Naive thymus-derived CD4-positive, alpha-beta T cell (primary cell): ENCODE results near the gene ZNF576. TPM values are rescaled to one million over a fixed set of nuclear protein-coding genes. Genes with fewer than 3 reads are reported as not detected.

Experiments
- ATAC-seq: fragments of 150-1000 bp; cut with Tn5 transposase; 2 replicates; pipeline ENCODE4 v1.10.0; 2021; ENCODE audit warnings: mild to moderate bottlenecking, moderate library complexity
- CTCF ChIA-PET: fragments of 350-600 bp; sonication (Branson Sonifier 250); formaldehyde crosslinking; loops from one replicate; lab custom pipeline; 2021; ENCODE audit warnings: antibody characterized with exemption; lab: Charles Lee
- POLR2A ChIA-PET: fragments of 350-600 bp; sonication (Branson Sonifier 250); formaldehyde crosslinking; loops from one replicate; lab custom pipeline; 2021; ENCODE audit warnings: antibody characterized with exemption, inconsistent platforms; lab: Charles Lee
- DNase-seq, 9 donors: peaks; one replicate each; pipeline versions ENCODE4 v3.0.0 to v3.0.0-alpha.2; 2020 to 2022; ENCODE audit warnings: mixed read lengths in 1 of 9
- H3K27ac ChIP-seq: one replicate; pipeline ENCODE4 v1.7.0; 2013; ENCODE audit warnings: mild to moderate bottlenecking, low read depth, low read length, moderate library complexity
- H3K27me3 ChIP-seq, 2 donors: one replicate each; pipeline ENCODE4 v1.7.0; 2013; ENCODE audit warnings: low read length in 2 of 2, mild to moderate bottlenecking in 2 of 2, moderate library complexity in 2 of 2; ENCODE audit not compliant: control insufficient read depth in 2 of 2, insufficient read depth in 2 of 2
- H3K36me3 ChIP-seq, 3 experiments: 1 replicate in 2 of 3; 2 replicates in 1 of 3; pipeline ENCODE4 v1.7.0; 2013; ENCODE audit warnings: low read length in 3 of 3, mild to moderate bottlenecking in 3 of 3, moderate library complexity in 1 of 3; ENCODE audit not compliant: insufficient read depth in 3 of 3, control insufficient read depth in 2 of 3
- H3K4me1 ChIP-seq, 2 donors: one replicate each; pipeline ENCODE4 v1.7.0; 2013; ENCODE audit warnings: low read length in 2 of 2, mild to moderate bottlenecking in 2 of 2, moderate library complexity in 1 of 2; ENCODE audit not compliant: control insufficient read depth in 2 of 2, insufficient read depth in 2 of 2
- H3K4me3 ChIP-seq: 2 replicates; pipeline ENCODE4 v1.7.0; 2013; ENCODE audit warnings: mild to moderate bottlenecking, low read length
- H3K9me3 ChIP-seq, 3 experiments: 1 replicate in 2 of 3; 2 replicates in 1 of 3; pipeline ENCODE4 v1.7.0; 2013; ENCODE audit warnings: low read length in 3 of 3; ENCODE audit not compliant: control insufficient read depth in 2 of 3
- H3K27ac Mint-ChIP-seq, 9 donors: one replicate each; pipeline ENCODE4 v1.8.0; 2020 to 2022; ENCODE audit warnings: mixed read lengths in 9 of 9, mild to moderate bottlenecking in 8 of 9, moderate library complexity in 5 of 9, inconsistent platforms in 2 of 9
- H3K27me3 Mint-ChIP-seq, 5 donors: one replicate each; pipeline ENCODE4 v1.8.0; 2021 to 2022; ENCODE audit warnings: mixed read lengths in 5 of 5, mild to moderate bottlenecking in 1 of 5
- H3K36me3 Mint-ChIP-seq, 5 donors: one replicate each; pipeline ENCODE4 v1.8.0; 2020 to 2022; ENCODE audit warnings: mixed read lengths in 5 of 5, mild to moderate bottlenecking in 3 of 5, inconsistent platforms in 1 of 5
- H3K4me1 Mint-ChIP-seq, 7 donors: one replicate each; pipeline ENCODE4 v1.8.0; 2020 to 2022; ENCODE audit warnings: mixed read lengths in 7 of 7, mild to moderate bottlenecking in 3 of 7, inconsistent platforms in 1 of 7
- H3K4me3 Mint-ChIP-seq, 10 donors: one replicate each; pipeline ENCODE4 v1.8.0; 2020 to 2022; ENCODE audit warnings: mild to moderate bottlenecking in 10 of 10, mixed read lengths in 10 of 10, moderate library complexity in 6 of 10, inconsistent platforms in 2 of 10
- H3K9me3 Mint-ChIP-seq, 11 donors: one replicate each; pipeline ENCODE4 v1.8.0; 2020 to 2022; ENCODE audit warnings: mixed read lengths in 11 of 11, mild to moderate bottlenecking in 4 of 11, inconsistent platforms in 1 of 11, moderate library complexity in 1 of 11
- intact Hi-C, 2 donors: fragments of 100-400 bp; cut with micrococcal nuclease; formaldehyde crosslinking; loops; one replicate each; pipeline ENCODE4 v1.15.1; 2023
- polyA plus RNA-seq, 2 donors: library from polyadenylated mRNA; unstranded; fragments of 300-500 nt; fragmentation: Illumina TruSeq; gene quantifications; one replicate each; pipeline ENCODE4 v1.2.3, GENCODE V29; 2021
- total RNA-seq, 6 experiments: library from RNA in 5 of 6; stranded (reverse) in 5 of 6; gene quantifications; 1 replicate in 5 of 6; 2 replicates in 1 of 6; pipeline ENCODE4 v1.2.3 and lab custom pipeline; 2021 to 2026

The ZNF576 gene
- total and polyA plus RNA-seq, 7 experiments from 2014 or later: 8.6 to 20.6 (median 15.7) TPM

DNA sequence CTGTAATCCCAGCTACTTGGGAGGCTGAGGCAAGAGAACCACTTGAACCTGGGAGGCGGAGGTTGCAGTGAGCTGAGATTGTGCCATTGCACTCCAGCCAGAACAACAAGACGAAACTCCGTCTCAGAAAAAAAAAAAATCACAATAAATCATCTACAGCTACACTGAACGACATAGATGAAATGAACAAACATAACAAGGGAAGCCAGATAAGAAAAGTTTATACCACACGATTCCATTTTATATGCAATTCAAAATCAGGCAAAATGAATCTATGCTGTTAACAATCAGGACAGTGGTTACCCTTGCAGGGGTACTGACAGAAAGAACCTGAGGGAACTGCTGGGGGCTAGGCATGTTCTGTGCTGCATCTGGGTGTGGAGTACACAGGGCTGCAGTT is 26.7 kb upstream of the ZNF576 start:
- Mint-ChIP-seq H3K36me3 (peaks cover 0 to 18% (median 3%) of the 10 kb centered on the region in 5 donors), H3K27ac (peak overlapping the region in 8 of 9 donors; percentile 16 to 89 (median 46)), H3K27me3 (no peaks in the 10 kb centered on the region), H3K9me3 (no peaks in the 10 kb centered on the region), H3K4me3 (no peak overlapping the region), H3K4me1 (peaks cover 17 to 54% (median 42%) of the 10 kb centered on the region in 7 donors)
- intact Hi-C loops: no loop called here
- Histone ChIP-seq H3K36me3 (no peaks in the 10 kb centered on the region), H3K27ac (no peak overlapping the region), H3K9me3 (no peaks in the 10 kb centered on the region), H3K4me3 (no peak overlapping the region), H3K27me3 (no peaks in the 10 kb centered on the region), H3K4me1 (peaks cover 3 to 14% of the 10 kb centered on the region in 2 donors)
- POLR2A ChIA-PET: interaction anchor here (1.0 kb wide), 1 partner anchor 15 kb away, joined by 3 read pairs; no protein-coding TSS in a partner anchor
- no peak for ATAC-seq
- no peak for DNase-seq
- CTCF ChIA-PET: interaction anchor here (1.3 kb wide), 1 partner anchor 14 kb away, joined by 5 read pairs; no protein-coding TSS in a partner anchor

DNA sequence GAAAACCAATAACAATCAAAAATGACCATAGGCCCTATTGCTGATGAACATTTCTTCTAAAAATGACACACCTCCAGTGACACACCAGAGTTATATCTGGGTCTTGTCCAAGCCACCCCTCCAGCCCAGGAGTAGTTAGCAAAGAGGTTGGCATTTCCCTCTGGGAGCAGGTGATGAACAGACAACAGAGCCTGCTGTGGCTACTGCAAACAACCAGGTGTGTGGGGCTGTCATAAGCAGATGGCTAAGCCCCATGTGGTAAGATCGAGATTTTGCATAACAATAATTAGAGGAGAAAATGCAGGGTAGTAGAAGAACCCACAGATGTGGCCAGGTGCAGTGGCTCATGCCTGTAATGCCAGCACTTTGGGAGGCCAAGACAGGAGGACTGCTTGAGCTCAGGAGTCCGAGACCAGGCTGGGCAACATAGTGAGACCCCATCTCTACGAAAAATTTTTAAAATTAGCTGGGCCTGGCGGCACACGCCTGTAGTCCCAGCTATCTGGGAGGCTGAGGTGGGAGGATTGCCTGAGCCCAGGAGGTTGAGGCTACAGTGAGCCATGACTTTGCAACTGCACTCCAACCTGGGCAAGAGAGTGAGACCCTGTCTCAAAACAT is 26.1 kb upstream of the ZNF576 start:
- H3K36me3 Mint-ChIP-seq: peaks cover 0 to 18% (median 1%) of the 10 kb centered on the region in 5 donors
- H3K27me3 Mint-ChIP-seq: no peaks in the 10 kb centered on the region
- Histone ChIP-seq H3K4me1 (peaks cover 5 to 15% of the 10 kb centered on the region in 2 donors), H3K27ac (peak overlapping the region; percentile 13), H3K9me3 (no peaks in the 10 kb centered on the region), H3K36me3 (no peaks in the 10 kb centered on the region), H3K27me3 (no peaks in the 10 kb centered on the region), H3K4me3 (no peak overlapping the region)
- ChIA-PET POLR2A (interaction anchor here (1.3 kb wide), 1 partner anchor 38 kb away, joined by 3 read pairs; the partner anchor contains the start of gene ZNF575), CTCF (interaction anchor here (1.3 kb wide), 1 partner anchor 14 kb away, joined by 5 read pairs; no protein-coding TSS in a partner anchor)
- H3K4me3 Mint-ChIP-seq: no peak overlapping the region
- H3K27ac Mint-ChIP-seq: peak overlapping the region in 8 of 9 donors; percentile 21 to 89 (median 64)
- peaks cover 0 to 1% (median 0%) of the 10 kb centered on the region in 11 donors for H3K9me3 Mint-ChIP-seq
- ATAC-seq: no peak
- no peak for DNase-seq
- peaks cover 19 to 54% (median 42%) of the 10 kb centered on the region in 7 donors for H3K4me1 Mint-ChIP-seq
- intact Hi-C loops: no loop called here

DNA sequence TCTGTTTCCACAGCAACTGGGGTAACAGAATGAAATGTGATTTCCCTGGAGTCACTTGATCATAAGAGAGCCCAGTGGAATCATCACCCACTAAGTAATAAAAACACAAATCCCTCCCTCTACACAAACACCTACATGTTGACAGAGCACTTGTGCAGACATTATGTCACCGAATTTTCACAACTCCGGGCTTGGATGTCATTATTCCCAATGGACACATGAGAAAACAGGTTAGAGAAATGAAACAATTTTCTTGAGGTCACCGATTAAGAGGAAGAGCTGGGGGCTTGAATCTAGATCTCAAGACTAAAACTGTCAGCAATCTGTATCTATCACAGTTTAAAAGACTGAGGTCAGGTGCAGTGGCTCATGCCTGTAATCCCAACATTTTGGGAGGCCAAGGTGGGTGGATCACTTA is 24.2 kb upstream of the ZNF576 start:
- no peak overlapping the region for H3K27ac ChIP-seq
- H3K4me1 Mint-ChIP-seq: peaks cover 24 to 62% (median 44%) of the 10 kb centered on the region in 7 donors
- H3K4me3 Mint-ChIP-seq: peak overlapping the region in 1 of 10 donors; percentile 55
- H3K27me3 Mint-ChIP-seq: no peaks in the 10 kb centered on the region
- H3K4me3 ChIP-seq: no peak overlapping the region
- DNase-seq (no peak), ATAC-seq (no peak)
- no peaks in the 10 kb centered on the region for H3K9me3 ChIP-seq
- H3K4me1 ChIP-seq: peaks cover 12 to 18% of the 10 kb centered on the region in 2 donors
- H3K9me3 Mint-ChIP-seq: peaks cover 0 to 1% (median 0%) of the 10 kb centered on the region in 11 donors
- no peaks in the 10 kb centered on the region for H3K27me3 ChIP-seq
- POLR2A ChIA-PET: interaction anchor here (5.1 kb wide), 1 partner anchor 24 kb away, joined by 51 read pairs; the partner anchor contains the start of genes IRGQ and ZNF576
- peaks cover 0 to 15% (median 0%) of the 10 kb centered on the region in 5 donors for H3K36me3 Mint-ChIP-seq
- CTCF ChIA-PET: interaction anchor here (0.8 to 2.8 kb wide), 2 partner anchors 18 to 22 kb away, joined by 6 to 11 read pairs; no protein-coding TSS in a partner anchor
- intact Hi-C loops: no loop called here
- H3K27ac Mint-ChIP-seq: peak overlapping the region in 6 of 9 donors; percentile 29 to 86 (median 74)
- H3K36me3 ChIP-seq: no peaks in the 10 kb centered on the region

DNA sequence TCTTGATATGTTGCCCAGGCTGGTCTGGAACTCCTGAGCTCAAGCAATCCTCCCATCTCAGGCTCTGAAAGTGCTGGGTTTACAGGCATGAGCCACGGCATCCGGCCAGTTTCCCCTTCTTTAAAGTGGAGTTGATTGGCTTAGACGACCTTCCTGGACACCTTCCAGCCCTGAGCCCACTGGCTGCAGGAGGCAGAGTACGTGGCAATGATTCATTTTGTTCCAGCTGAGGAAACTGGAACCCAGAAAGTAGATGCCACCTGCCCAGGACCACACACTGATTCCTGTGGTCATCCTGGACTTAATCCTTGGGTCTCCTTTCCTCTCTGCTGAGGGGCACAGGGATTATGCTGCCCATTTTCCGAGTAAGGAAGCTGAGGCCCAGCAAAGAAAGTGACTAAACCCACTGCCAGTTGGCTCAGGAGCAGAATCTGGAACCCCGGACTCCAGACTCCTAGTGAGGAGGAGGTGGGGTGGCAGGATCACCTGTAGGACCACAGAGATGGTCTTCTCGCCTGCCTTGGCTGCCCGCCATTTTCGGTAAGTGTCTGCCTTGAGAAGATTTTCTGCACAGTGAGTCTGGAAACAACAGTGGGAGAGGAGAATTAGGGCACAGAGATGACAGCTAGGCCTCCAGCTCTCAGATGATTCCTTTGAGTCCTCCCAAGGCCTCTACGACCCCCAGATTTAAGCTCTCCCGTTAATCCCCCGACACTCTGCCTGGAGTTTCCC is 21.8 kb upstream of the ZNF576 start:
- peaks cover 0 to 1% (median 0%) of the 10 kb centered on the region in 11 donors for H3K9me3 Mint-ChIP-seq
- POLR2A ChIA-PET: interaction anchor here (0.6 to 5.1 kb wide), 10 partner anchors 9 to 180 kb away, joined by 3 to 51 read pairs (median 4); partner anchors contain the start of genes IRGQ, SMG9, ZNF575 and ZNF576
- no peak for DNase-seq

DNA sequence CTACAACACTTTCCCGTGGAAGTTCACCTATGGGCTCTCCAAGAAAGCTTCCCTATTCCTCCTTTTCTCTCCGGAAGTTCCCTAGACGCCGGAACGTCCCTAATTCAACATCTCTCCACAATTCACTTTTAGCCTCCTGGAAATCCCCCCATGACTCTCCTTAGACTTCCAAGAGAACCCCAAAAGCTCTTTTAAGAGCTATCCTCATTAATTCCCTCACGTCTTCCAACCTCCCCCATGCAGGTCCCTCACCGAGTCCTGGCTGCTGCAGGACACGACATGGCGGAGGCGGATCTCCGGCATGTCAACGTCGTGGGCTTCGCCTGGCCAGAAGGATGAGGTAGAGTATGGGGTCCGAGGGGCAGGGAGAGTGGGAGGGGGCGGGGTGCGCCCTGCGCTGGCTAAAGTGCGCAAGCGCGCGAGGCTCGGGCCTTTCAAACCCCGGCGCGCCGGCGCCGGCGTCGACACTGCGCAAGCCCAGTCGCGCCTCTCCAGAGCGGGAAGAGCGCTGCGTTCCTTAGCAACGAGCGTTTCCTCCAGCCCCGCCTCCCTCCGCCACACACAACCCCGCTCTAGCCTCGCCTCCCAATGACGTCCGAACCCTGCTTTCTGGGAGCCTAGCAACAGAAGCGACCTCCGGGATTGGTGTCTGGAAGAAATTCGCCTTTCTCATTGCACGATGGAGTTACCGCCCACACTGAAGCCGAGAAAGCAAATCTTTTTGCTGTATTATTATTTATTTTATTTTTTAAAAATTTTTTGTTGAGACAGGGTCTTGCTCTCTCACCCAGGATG is 21.0 kb upstream of the ZNF576 start, which contains the start of the genes PINLYP and XRCC1:
Gene PINLYP, plus strand, starts transcription at position 646 of the 795 bp plus-strand sequence. CDS start 1,391 bp downstream, outside the sequence.
Gene XRCC1, minus strand, starts transcription at position 372 of the 795 bp plus-strand sequence. Its CDS starts 69 bp downstream, at position 303.
- Mint-ChIP-seq H3K4me1 (peaks cover 26 to 63% (median 51%) of the 10 kb centered on the region in 7 donors), H3K36me3 (peaks cover 0 to 10% (median 3%) of the 10 kb centered on the region in 5 donors), H3K27ac (peak within 1 kb of the TSS; percentile 93 to 99 (median 96)), H3K9me3 (peaks cover 0 to 1% (median 0%) of the 10 kb centered on the region in 11 donors), H3K27me3 (peaks cover 0 to 5% (median 0%) of the 10 kb centered on the region in 5 donors), H3K4me3 (peak within 1 kb of the TSS; percentile 92 to 98 (median 96))
- DNase-seq: peak; percentile 85 to 99 (median 95)
- Histone ChIP-seq H3K9me3 (no peaks in the 10 kb centered on the region), H3K27me3 (no peaks in the 10 kb centered on the region), H3K4me3 (peak within 1 kb of the TSS; percentile 77), H3K27ac (peak within 1 kb of the TSS; percentile 98), H3K4me1 (peaks cover 12 to 14% of the 10 kb centered on the region in 2 donors), H3K36me3 (no peaks in the 10 kb centered on the region)
- peak; percentile 99 for ATAC-seq
- ChIA-PET POLR2A (interaction anchor here (0.6 to 5.1 kb wide), 10 partner anchors 10 to 180 kb away, joined by 3 to 51 read pairs (median 4); partner anchors contain the start of genes IRGQ, SMG9, ZNF575 and ZNF576), CTCF (interaction anchor here (0.6 to 3.4 kb wide), 6 partner anchors 10 to 136 kb away, joined by 3 to 36 read pairs (median 3); partner anchors contain the start of genes IRGQ and ZNF576)
- intact Hi-C loops: loop anchor here (1.0 to 5.0 kb wide), 9 partner anchors 13 to 180 kb away; partner anchors contain the start of genes IRGQ (in 2 of the 2), ZNF428 (in 2 of the 2), ZNF575 (in 2 of the 2) and ZNF576 (in 2 of the 2)

More for the DNA sequence above, 21.8 kb upstream of the ZNF576 start:
- Mint-ChIP-seq H3K27me3 (peaks cover 0 to 5% (median 0%) of the 10 kb centered on the region in 5 donors), H3K4me1 (peaks cover 26 to 63% (median 52%) of the 10 kb centered on the region in 7 donors), H3K4me3 (peak overlapping the region; percentile 92 to 98 (median 96)), H3K36me3 (peaks cover 0 to 15% (median 3%) of the 10 kb centered on the region in 5 donors), H3K27ac (peak overlapping the region; percentile 93 to 99 (median 96))
- CTCF ChIA-PET: interaction anchor here (0.7 to 3.4 kb wide), 6 partner anchors 10 to 136 kb away, joined by 3 to 36 read pairs (median 3); partner anchors contain the start of genes IRGQ and ZNF576
- H3K4me3 ChIP-seq: peak overlapping the region; percentile 77
- peaks cover 12 to 18% of the 10 kb centered on the region in 2 donors for H3K4me1 ChIP-seq
- H3K27ac ChIP-seq: peak overlapping the region; percentile 98
- H3K27me3 ChIP-seq: no peaks in the 10 kb centered on the region
- no peak for ATAC-seq
- no peaks in the 10 kb centered on the region for H3K36me3 ChIP-seq
- no peaks in the 10 kb centered on the region for H3K9me3 ChIP-seq
- intact Hi-C loops: loop anchor here (1.0 to 5.0 kb wide), 9 partner anchors 12 to 181 kb away; partner anchors contain the start of genes IRGQ (in 2 of the 2), ZNF428 (in 2 of the 2), ZNF575 (in 2 of the 2) and ZNF576 (in 2 of the 2)
